HUES48 (cell line): Measurements from ENCODE around the gene CDKL5.
A peak's percentile ranks its signal among the peaks of the same experiment; 100 is the strongest.

Experiments used
- H3K27ac ChIP-seq: one replicate; pipeline ENCODE4 v1.7.0; 2013; ENCODE audit warnings: low read depth, low read length, inconsistent platforms
- H3K27me3 ChIP-seq: 2 replicates; pipeline ENCODE4 v1.6.1; 2013; ENCODE audit warnings: mild to moderate bottlenecking, low read length; ENCODE audit not compliant: control insufficient read depth, insufficient read depth
- H3K36me3 ChIP-seq: 2 replicates; pipeline ENCODE4 v1.6.1; 2013; ENCODE audit warnings: low read length; ENCODE audit not compliant: control insufficient read depth, insufficient read depth
- H3K4me1 ChIP-seq: 2 replicates; pipeline ENCODE4 v1.6.1; 2013; ENCODE audit warnings: mild to moderate bottlenecking, low read length; ENCODE audit not compliant: control insufficient read depth, insufficient read depth
- H3K4me3 ChIP-seq: 2 replicates; pipeline ENCODE4 v1.5.1; 2013; ENCODE audit warnings: mild to moderate bottlenecking, low read depth, low read length
- H3K9ac ChIP-seq: 2 replicates; pipeline ENCODE4 v1.6.1; 2013; ENCODE audit warnings: mild to moderate bottlenecking, low read depth, low read length, moderate library complexity
- H3K9me3 ChIP-seq: 2 replicates; pipeline ENCODE4 v1.6.1; 2013; ENCODE audit warnings: low read length; ENCODE audit not compliant: control insufficient read depth, insufficient read depth

Gene CDKL5

GRCh38 chrX:18668071-18668835, 242.8 kb downstream of the CDKL5 start:
- no peaks in the 10 kb centered on the region for H3K27me3 ChIP-seq
- no peaks in the 10 kb centered on the region for H3K36me3 ChIP-seq
- no peak overlapping the region for H3K27ac ChIP-seq
- no peak overlapping the region for H3K9ac ChIP-seq
- H3K9me3 ChIP-seq: peaks cover 13% of the 10 kb centered on the region
- no peak overlapping the region for H3K4me3 ChIP-seq
- no peaks in the 10 kb centered on the region for H3K4me1 ChIP-seq

DNA sequence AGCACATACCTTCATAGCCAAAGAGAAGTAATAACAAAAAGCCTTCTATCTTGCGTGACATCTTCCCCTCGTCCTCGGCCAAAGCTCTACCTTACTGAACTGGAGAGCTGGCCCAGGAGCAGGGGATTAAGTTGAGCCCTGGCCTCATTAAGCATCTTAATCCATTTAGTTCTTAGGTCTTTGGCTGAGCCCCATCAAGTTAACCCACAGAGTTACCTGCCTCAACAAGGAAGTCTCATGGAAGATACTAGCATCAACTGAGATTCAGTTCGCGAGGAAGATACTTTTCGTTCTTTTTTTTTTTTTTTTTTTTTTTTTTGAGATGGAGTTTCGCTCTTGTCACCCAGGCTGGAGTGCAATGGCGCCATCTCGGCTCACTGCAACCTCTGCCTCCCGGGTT, 246.6 kb downstream of the CDKL5 start, which contains the start of gene RS1:
TSS of gene RS1 (minus strand) at position 101 of the 400 bp plus-strand sequence. CDS start at position 61, 40 bp downstream.
- H3K4me3 ChIP-seq: no peak within 1 kb of the TSS
- no peak within 1 kb of the TSS for H3K9ac ChIP-seq

DNA sequence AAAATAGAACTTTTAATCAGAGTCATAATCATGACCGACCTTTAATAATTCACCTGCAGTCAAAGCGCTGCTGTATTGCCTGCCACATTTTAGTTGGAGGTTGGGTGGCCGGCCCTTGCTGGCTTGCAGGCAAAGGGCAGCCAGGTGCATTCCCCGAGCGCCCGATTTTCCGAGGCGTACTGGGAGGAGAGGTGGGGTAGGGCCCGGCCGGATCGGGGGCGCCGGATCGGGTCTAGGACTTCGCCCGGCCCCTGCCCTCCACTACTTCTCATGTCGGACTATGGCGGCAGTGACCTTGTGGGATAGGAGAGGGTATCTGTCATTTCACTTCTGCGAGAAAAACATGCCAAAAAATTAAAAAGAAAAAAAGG, 249.0 kb downstream of the CDKL5 start:
- H3K9me3 ChIP-seq: peaks cover 5% of the 10 kb centered on the region; the same call in 1 of the 2 replicates
- no peaks in the 10 kb centered on the region for H3K4me1 ChIP-seq
- H3K36me3 ChIP-seq: no peaks in the 10 kb centered on the region
- peak overlapping the region; percentile 51; the same call in 1 of the 2 replicates for H3K9ac ChIP-seq
- peak overlapping the region; percentile 84 for H3K4me3 ChIP-seq
- H3K27me3 ChIP-seq: no peaks in the 10 kb centered on the region
- no peak overlapping the region for H3K27ac ChIP-seq

More for the DNA sequence above, 246.6 kb downstream of the CDKL5 start, which contains the start of gene RS1:
- Histone ChIP-seq H3K27me3 (no peaks in the 10 kb centered on the region), H3K36me3 (no peaks in the 10 kb centered on the region), H3K27ac (no peak within 1 kb of the TSS), H3K9me3 (peaks cover 6% of the 10 kb centered on the region), H3K4me1 (no peaks in the 10 kb centered on the region)

DNA sequence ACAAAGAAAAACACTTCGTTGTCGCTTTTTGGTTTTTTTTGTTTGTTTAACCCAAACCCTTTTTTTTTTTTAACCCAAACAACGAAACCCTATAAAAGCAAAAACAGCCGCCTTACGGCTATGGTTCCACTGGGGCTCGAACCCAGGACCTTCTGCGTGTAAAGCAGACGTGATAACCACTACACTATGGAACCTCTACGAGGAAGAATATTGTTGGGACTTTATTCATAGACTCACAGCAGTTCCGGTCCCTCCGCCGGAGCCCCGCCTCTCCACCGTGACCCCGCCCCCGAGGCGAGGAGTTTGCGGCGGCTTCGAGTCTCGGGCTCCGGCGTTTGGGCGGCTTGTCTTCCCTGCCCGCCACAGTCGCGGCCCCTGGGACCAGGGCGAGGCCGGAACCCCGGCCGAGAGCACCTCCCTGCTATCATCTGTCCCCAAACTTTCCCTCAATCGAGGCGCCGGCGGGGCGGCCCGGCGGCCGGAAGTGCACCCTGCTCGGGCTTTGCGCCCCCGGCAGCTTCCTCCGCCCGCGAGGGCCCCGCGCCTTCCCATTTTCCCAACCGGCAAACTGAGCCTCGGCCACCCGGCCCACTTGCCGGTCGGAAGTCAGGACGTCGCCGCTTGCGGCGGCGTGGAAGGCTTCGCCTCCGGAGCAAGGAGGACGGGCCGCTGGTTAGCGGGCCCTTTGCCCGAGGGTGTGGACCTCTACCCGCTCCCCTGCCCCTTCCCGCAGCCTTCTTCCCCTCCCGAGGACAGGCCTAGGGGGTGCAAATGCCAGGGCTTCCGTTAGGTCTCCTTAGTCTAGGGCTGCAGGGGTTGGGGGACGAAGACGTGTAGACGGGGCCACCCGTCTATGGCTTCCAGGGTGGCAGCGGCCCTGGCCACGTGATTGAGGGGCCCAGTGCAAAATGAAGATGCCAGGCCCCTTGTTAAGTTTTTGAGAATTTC, 249.7 kb downstream of the CDKL5 start:
- Histone ChIP-seq H3K9me3 (peaks cover 8% of the 10 kb centered on the region; the same call in 1 of the 2 replicates), H3K4me1 (no peaks in the 10 kb centered on the region), H3K4me3 (peak overlapping the region; percentile 84), H3K9ac (peak overlapping the region; percentile 82), H3K27me3 (no peaks in the 10 kb centered on the region), H3K27ac (peak overlapping the region; percentile 42), H3K36me3 (no peaks in the 10 kb centered on the region)

DNA sequence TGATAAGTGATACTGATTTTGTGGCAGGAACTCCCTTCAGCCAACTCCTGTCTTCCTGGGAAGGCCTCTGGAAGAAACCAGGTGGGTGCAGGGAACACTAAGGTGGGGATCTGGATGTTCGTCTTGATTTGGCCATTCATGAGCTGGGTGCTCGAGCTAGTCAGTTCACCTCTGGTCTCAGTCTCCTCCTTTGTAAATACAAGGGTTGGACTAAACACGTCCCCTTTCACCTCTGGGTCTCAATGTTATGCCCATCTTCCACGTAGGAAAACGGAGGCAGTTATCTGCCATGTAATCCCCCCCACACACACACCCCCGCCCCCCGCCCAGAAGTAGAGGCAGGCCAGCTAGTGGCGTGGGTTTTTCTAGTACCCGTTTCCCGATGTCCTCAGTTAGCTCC, 250.6 kb downstream of the CDKL5 start:
- Histone ChIP-seq H3K27ac (no peak overlapping the region), H3K4me3 (no peak overlapping the region), H3K9me3 (peaks cover 8% of the 10 kb centered on the region; the same call in 1 of the 2 replicates), H3K4me1 (no peaks in the 10 kb centered on the region), H3K27me3 (no peaks in the 10 kb centered on the region), H3K36me3 (no peaks in the 10 kb centered on the region), H3K9ac (no peak overlapping the region)

DNA sequence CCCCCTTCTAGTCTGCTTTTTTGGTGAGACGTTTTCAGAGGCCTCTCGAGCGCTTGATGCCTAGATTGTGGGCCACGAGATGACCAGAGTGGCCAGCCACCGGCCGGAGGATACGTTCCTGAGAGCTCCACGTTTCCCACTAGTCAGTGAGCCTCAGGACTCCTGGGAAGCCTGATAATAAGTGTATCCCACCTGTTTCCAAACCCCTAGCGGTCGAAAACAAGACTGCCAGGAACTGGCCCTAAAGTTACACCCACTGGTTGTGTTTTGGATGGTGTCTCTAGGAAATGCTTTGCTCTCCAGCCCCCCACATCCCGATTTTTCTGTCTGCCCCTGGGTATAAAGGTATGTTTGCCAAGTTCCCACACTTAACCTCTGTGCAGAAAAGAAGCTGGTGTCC, 251.1 kb downstream of the CDKL5 start:
- no peaks in the 10 kb centered on the region for H3K27me3 ChIP-seq
- H3K9me3 ChIP-seq: peaks cover 12% of the 10 kb centered on the region; the same call in 1 of the 2 replicates
- no peak overlapping the region for H3K4me3 ChIP-seq
- H3K27ac ChIP-seq: no peak overlapping the region
- H3K4me1 ChIP-seq: no peaks in the 10 kb centered on the region
- H3K9ac ChIP-seq: no peak overlapping the region
- H3K36me3 ChIP-seq: no peaks in the 10 kb centered on the region

GRCh38 chrX:18677161-18677869, 251.9 kb downstream of the CDKL5 start:
- Histone ChIP-seq H3K27ac (no peak overlapping the region), H3K4me3 (no peak overlapping the region), H3K9me3 (peaks cover 16% of the 10 kb centered on the region; the same call in 1 of the 2 replicates), H3K4me1 (no peaks in the 10 kb centered on the region), H3K27me3 (no peaks in the 10 kb centered on the region), H3K36me3 (no peaks in the 10 kb centered on the region), H3K9ac (no peak overlapping the region)

GRCh38 chrX:18681996-18682395, 256.6 kb downstream of the CDKL5 start:
- no peak overlapping the region for H3K4me3 ChIP-seq
- H3K36me3 ChIP-seq: no peaks in the 10 kb centered on the region
- peaks cover 8% of the 10 kb centered on the region for H3K4me1 ChIP-seq
- H3K27me3 ChIP-seq: no peaks in the 10 kb centered on the region; the same call in 1 of the 2 replicates
- peaks cover 21% of the 10 kb centered on the region; the same call in 1 of the 2 replicates for H3K9me3 ChIP-seq
- no peak overlapping the region for H3K27ac ChIP-seq
- H3K9ac ChIP-seq: no peak overlapping the region

DNA sequence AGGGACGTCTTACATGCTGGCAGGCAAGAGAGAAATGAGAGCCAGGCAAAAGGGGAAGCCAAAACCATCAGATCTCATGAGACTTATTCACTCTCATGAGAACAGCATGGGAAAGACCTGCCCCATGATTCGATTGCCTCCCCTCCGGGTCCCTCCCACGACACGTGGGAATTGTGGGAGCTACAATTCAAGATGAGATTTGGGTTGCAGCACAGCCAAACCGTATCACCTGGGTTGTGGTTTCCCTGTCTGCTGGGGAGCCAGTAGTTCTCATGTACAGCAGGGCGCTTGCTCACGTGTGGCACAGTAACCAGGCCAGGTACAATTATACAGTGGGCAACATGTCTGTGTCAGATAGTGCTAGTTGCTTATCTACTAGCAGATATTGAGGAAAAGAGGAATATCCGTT, 257.6 kb downstream of the CDKL5 start:
- Histone ChIP-seq H3K36me3 (no peaks in the 10 kb centered on the region), H3K4me3 (no peak overlapping the region), H3K9ac (no peak overlapping the region), H3K4me1 (peaks cover 8% of the 10 kb centered on the region), H3K27me3 (no peaks in the 10 kb centered on the region; the same call in 1 of the 2 replicates), H3K27ac (no peak overlapping the region), H3K9me3 (peaks cover 26% of the 10 kb centered on the region; the same call in 1 of the 2 replicates)

DNA sequence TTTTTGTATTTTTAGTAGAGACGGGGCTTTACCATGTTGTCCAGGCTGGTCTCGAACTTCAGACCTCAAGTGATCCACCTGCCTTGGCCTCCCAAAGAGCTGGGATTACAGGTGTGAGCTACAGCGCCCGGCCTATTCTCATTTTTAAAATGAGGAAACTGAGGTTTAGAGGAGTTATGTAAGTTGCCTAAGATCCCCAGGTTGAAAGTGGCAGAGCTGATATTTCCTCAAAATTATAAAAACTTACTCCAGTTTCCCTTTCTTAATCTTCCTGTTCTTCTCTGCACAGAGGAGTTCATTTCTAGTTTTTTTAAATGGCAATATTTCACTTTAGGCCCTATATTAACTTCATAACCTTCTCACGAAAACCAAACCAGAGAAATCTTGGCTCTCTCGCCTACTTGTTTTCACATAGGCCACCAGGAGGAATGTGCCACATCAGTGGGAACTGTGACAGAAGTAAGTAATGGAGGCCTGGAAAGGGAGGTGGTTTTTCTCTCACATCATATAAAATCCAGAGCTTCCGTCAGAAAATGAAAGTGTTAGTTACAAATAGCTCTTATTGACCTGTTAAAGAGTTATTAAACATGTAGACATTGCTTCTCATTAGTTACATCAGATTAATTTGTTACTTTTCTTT, 262.6 kb downstream of the CDKL5 start:
- Histone ChIP-seq H3K36me3 (no peaks in the 10 kb centered on the region), H3K9me3 (peaks cover 21% of the 10 kb centered on the region; the same call in 1 of the 2 replicates), H3K9ac (no peak overlapping the region), H3K27me3 (no peaks in the 10 kb centered on the region; the same call in 1 of the 2 replicates), H3K27ac (no peak overlapping the region), H3K4me1 (peaks cover 8% of the 10 kb centered on the region), H3K4me3 (no peak overlapping the region)
